Natural killer cell (primary cell): ENCODE data around the gene PITPNM3. TPM values are rescaled to one million over a fixed set of nuclear protein-coding genes. Genes with fewer than 3 reads are reported as not detected.

Source experiments
- ATAC-seq, 3 donors: fragments of 150-1000 bp in 2 of 3; fragments of 200-7000 bp in 1 of 3; cut with Tn5 transposase; 1 replicate in 1 of 3; 2 replicates in 2 of 3; pipeline ENCODE4 v1.10.0; 2021; ENCODE audit warnings: mild to moderate bottlenecking in 2 of 3, moderate library complexity in 2 of 3
- DNase-seq, 2 donors: peaks; one replicate each; pipeline versions ENCODE4 v3.0.0 to v3.0.0-alpha.2; 2013 to 2021; ENCODE audit warnings: mixed read lengths in 1 of 2
- H3K27ac ChIP-seq: one replicate; pipeline ENCODE4 v1.5.1; 2013; ENCODE audit warnings: mild to moderate bottlenecking, low read length
- H3K27me3 ChIP-seq: one replicate; pipeline ENCODE4 v1.6.1; 2013; ENCODE audit warnings: low read length; ENCODE audit not compliant: control insufficient read depth, insufficient read depth
- H3K36me3 ChIP-seq: one replicate; pipeline ENCODE4 v1.6.1; 2013; ENCODE audit warnings: low read length; ENCODE audit not compliant: control insufficient read depth, insufficient read depth
- H3K4me1 ChIP-seq: one replicate; pipeline ENCODE4 v1.6.1; 2013; ENCODE audit warnings: low read length; ENCODE audit not compliant: control insufficient read depth, insufficient read depth
- H3K4me3 ChIP-seq: one replicate; pipeline ENCODE4 v1.5.1; 2013; ENCODE audit warnings: low read length
- H3K9me3 ChIP-seq: one replicate; pipeline ENCODE4 v1.6.1; 2013; ENCODE audit warnings: low read length; ENCODE audit not compliant: control insufficient read depth, insufficient read depth
- H3K27ac Mint-ChIP-seq, 2 donors: one replicate each; pipeline ENCODE4 v1.8.0; 2022; ENCODE audit warnings: mild to moderate bottlenecking in 2 of 2, mixed read lengths in 2 of 2, moderate library complexity in 1 of 2
- H3K27me3 Mint-ChIP-seq, 2 donors: one replicate each; pipeline ENCODE4 v1.8.0; 2022; ENCODE audit warnings: low read depth in 2 of 2, mixed read lengths in 2 of 2
- H3K36me3 Mint-ChIP-seq: one replicate; pipeline ENCODE4 v1.8.0; 2022; ENCODE audit warnings: mixed read lengths
- H3K4me1 Mint-ChIP-seq, 2 donors: one replicate each; pipeline ENCODE4 v1.8.0; 2022; ENCODE audit warnings: mixed read lengths in 2 of 2
- H3K4me3 Mint-ChIP-seq: one replicate; pipeline ENCODE4 v1.8.0; 2022; ENCODE audit warnings: mild to moderate bottlenecking, moderate library complexity, mixed read lengths
- H3K9me3 Mint-ChIP-seq, 2 donors: one replicate each; pipeline ENCODE4 v1.8.0; 2022; ENCODE audit warnings: mixed read lengths in 2 of 2
- WGBS: methylation state at CpG from one replicate; pipeline ENCODE4 v1.1.7; 2013; ENCODE audit warnings: missing lambda C conversion rate; ENCODE audit not compliant: insufficient coverage; 5-methylcytosine and 5-hydroxymethylcytosine counted together
- intact Hi-C: fragments of 100-400 bp; cut with micrococcal nuclease; formaldehyde crosslinking; loops from one replicate; pipeline ENCODE4 v1.14.2; 2022
- total RNA-seq, 4 donors: library from RNA; stranded (reverse); fragments of 120-200 nt in 1 of 4; gene quantifications; one replicate each; pipeline versions ENCODE4 v1.2.3 to v1.2.4, GENCODE V29; 2013 to 2022
- TF ChIP-seq, protein P1 (sequence below): fragments of 200-600 bp; IDR thresholded peaks from one replicate; pipeline ENCODE4 v1.8.0; 2022; ENCODE audit warnings: antibody characterized with exemption

The PITPNM3 gene
- total RNA-seq, 3 donors from 2014 or later (not counting 1 experiment from before 2014, with no cell fraction given) = 0.42 to 0.75 (median 0.50) TPM

DNA sequence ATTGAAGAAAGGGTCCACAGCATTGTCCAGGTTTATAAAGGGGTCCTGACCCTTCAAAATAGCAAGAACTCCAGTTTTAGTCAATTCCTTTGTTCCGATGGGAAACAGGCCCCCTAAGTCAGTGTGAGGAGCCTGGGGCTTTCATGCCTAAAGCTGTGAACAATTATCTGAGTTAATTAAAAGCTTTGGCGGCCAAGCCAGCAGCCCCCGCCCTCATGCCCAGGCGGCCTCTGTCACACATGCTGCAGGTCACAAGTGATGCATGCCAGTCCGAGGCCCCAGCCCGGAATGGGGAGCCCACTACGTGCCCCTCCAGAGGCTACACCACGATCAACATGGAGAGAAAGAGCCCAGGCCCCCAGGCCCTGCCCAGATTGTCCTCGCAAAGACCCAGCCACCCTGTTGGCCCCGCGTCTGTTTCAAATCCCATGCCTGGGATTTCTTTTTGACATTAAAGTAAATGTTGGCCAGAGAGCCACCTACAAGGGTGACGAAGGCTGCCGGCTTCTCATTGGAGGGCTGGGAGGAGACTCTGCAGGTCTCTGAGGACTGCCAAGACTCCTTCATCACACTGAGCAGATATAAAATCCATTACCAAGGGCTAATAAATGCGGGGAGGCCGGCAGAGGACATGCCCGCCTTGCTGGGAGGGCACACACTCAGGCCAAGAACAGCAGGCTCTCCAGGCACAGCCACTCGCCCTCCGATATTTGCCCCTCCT is 14.5 kb upstream of the PITPNM3 start:
- Histone ChIP-seq H3K4me3 (no peak overlapping the region), H3K27me3 (no peaks in the 10 kb centered on the region), H3K36me3 (no peaks in the 10 kb centered on the region), H3K9me3 (no peaks in the 10 kb centered on the region), H3K27ac (no peak overlapping the region), H3K4me1 (peaks cover 13% of the 10 kb centered on the region)
- H3K36me3 Mint-ChIP-seq = no peaks in the 10 kb centered on the region
- peaks cover 0 to 6% of the 10 kb centered on the region in 2 donors for H3K27me3 Mint-ChIP-seq
- H3K4me1 Mint-ChIP-seq = peaks cover 16 to 23% of the 10 kb centered on the region in 2 donors
- TF ChIP-seq, protein P1, sequence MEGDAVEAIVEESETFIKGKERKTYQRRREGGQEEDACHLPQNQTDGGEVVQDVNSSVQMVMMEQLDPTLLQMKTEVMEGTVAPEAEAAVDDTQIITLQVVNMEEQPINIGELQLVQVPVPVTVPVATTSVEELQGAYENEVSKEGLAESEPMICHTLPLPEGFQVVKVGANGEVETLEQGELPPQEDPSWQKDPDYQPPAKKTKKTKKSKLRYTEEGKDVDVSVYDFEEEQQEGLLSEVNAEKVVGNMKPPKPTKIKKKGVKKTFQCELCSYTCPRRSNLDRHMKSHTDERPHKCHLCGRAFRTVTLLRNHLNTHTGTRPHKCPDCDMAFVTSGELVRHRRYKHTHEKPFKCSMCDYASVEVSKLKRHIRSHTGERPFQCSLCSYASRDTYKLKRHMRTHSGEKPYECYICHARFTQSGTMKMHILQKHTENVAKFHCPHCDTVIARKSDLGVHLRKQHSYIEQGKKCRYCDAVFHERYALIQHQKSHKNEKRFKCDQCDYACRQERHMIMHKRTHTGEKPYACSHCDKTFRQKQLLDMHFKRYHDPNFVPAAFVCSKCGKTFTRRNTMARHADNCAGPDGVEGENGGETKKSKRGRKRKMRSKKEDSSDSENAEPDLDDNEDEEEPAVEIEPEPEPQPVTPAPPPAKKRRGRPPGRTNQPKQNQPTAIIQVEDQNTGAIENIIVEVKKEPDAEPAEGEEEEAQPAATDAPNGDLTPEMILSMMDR = no peak
- H3K4me3 Mint-ChIP-seq = no peak overlapping the region
- WGBS = 96% methylated on average over 18 of the region's 18 CpGs
- no peaks in the 10 kb centered on the region for H3K9me3 Mint-ChIP-seq
- intact Hi-C loops = no loop called here
- no peak for ATAC-seq
- no peak for DNase-seq
- no peak overlapping the region for H3K27ac Mint-ChIP-seq

DNA sequence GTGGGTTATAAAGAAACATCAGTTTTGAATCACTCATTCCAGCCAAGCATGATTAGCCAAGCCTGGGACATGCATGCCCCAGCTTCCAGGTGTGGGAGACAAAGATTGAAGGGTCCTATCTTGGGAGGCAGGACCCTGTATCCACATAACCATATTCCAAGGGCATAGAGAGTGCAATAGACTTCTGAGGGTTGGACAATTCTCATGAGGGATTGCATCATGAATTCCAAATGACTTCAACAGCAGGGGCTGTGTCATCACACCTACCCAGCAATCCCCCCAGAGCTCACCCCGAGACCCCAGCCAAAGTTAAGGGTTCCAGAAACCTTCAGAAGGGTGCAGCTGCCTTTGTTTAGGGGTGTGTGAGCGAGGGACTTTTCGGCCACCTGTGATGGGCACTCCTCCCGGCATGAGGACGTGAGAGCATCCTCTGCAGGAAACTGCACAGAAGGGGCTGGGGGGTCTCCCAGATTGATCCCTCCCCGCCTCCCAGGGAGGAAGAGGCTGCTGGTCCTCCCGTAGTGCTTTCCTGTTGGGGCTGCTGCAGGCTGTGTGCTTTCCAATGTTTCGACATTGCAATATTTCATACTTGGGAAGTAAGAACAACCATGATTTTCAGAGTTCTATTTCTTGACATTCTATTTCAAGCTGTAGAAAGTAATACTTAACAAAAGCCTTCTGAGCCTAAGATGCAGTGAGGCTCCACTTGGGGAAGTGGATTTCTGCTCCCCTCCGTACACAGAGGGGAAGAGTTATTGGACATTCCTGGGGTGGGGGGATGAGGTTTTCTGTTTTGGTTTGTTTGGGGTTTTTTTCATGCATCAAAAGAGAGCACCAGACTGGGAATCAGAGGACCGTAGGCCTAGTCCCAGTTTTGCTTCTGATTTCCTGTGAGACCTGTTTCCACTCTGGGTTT is 13.3 kb upstream of the PITPNM3 start:
- Histone ChIP-seq H3K4me3 (no peak overlapping the region), H3K36me3 (no peaks in the 10 kb centered on the region), H3K9me3 (no peaks in the 10 kb centered on the region), H3K27me3 (no peaks in the 10 kb centered on the region), H3K4me1 (peaks cover under 1% of the 10 kb centered on the region), H3K27ac (no peak overlapping the region)
- H3K4me1 Mint-ChIP-seq = peaks cover 5 to 11% of the 10 kb centered on the region in 2 donors
- H3K4me3 Mint-ChIP-seq = no peak overlapping the region
- WGBS = 76% methylated on average over 10 of the region's 10 CpGs
- H3K9me3 Mint-ChIP-seq = no peaks in the 10 kb centered on the region
- no peaks in the 10 kb centered on the region for H3K36me3 Mint-ChIP-seq
- DNase-seq (no peak), ATAC-seq (no peak)
- no peak overlapping the region for H3K27ac Mint-ChIP-seq
- intact Hi-C loops = no loop called here
- peaks cover 0 to 8% of the 10 kb centered on the region in 2 donors for H3K27me3 Mint-ChIP-seq
- TF ChIP-seq, protein P1 = no peak

DNA sequence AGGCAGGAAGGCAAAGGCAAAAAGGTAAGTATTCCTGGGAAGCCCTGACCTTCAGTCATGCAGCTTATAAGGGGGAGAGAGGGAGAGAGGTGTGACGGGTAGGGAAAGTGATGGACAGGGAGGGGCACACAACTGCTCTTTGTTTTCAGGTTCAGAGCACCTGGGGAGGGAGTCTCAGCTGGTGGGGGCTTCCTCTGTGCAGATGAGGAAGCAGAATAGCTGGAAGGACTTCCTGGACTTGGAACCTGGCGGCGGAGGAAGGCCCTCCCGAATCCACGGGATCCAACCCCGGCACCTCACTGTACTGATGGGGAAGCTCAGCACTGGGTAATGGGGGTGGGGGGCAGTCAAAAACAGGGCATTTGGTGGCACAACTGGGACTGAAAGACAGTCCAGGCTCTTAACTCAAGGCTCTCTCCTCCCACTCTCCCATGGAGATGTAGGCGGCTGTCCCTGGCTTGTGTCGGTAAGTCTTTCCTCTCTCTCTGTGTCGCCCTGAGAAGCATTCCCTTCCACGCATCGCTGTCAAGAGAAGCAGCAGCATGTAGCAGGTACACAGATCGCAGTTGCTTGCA is 11.9 kb upstream of the PITPNM3 start:
- ATAC-seq (no peak), DNase-seq (no peak)
- TF ChIP-seq, protein P1 = no peak
- intact Hi-C loops = no loop called here
- no peaks in the 10 kb centered on the region for H3K36me3 Mint-ChIP-seq
- no peak overlapping the region for H3K27ac ChIP-seq
- H3K27ac Mint-ChIP-seq = no peak overlapping the region
- WGBS = 92% methylated on average over 12 of the region's 12 CpGs
- peaks cover 0 to 9% of the 10 kb centered on the region in 2 donors for H3K27me3 Mint-ChIP-seq
- H3K27me3 ChIP-seq = no peaks in the 10 kb centered on the region
- peaks cover 5 to 9% of the 10 kb centered on the region in 2 donors for H3K4me1 Mint-ChIP-seq
- no peaks in the 10 kb centered on the region for H3K4me1 ChIP-seq
- no peak overlapping the region for H3K4me3 ChIP-seq
- H3K9me3 Mint-ChIP-seq = no peaks in the 10 kb centered on the region
- H3K9me3 ChIP-seq = no peaks in the 10 kb centered on the region
- no peak overlapping the region for H3K4me3 Mint-ChIP-seq
- H3K36me3 ChIP-seq = no peaks in the 10 kb centered on the region
